ENCODE results near the gene LAMB1.
"Not testable (repeated sequence)": the region's sequence is repeated elsewhere in the genome, so short reads cannot be mapped to it uniquely, and the experiment has no call there.

LAMB1 gene

GRCh38 chr7:107917763-107918651, 85.0 kb downstream of the LAMB1 start:
- DNase-seq (ENCODE audit: low read depth): no peak

DNA sequence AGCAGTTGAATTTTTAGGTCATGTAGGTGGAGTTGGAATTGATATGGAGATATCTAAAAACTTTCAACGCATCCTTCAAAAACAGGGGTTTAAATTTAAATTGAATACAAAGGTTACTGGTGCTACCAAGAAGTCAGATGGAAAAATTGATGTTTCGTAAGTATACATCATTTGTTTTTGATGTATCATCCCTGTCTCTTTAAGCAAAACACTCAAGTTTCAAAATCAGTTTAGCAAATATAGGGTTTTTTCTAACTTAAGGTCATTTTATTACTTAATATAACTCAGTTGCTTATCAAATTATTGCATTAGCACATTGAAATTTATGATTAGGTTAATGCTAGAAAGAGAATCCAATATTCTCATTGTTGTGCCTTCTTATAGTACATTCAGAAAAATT, 87.4 kb downstream of the LAMB1 start:
- no peak for DNase-seq (ENCODE audit: low read depth)

GRCh38 chr7:107914831-107915230, 88.1 kb downstream of the LAMB1 start:
- DNase-seq (ENCODE audit: low read depth): no peak

- DNase-seq (ENCODE audit: low read depth): no peak
Measured at GRCh38 chr7:107913851-107914250, 89.1 kb downstream of the LAMB1 start.

GRCh38 chr7:107911981-107912380, 91.0 kb downstream of the LAMB1 start:
- no peak for DNase-seq (ENCODE audit: low read depth)

DNA sequence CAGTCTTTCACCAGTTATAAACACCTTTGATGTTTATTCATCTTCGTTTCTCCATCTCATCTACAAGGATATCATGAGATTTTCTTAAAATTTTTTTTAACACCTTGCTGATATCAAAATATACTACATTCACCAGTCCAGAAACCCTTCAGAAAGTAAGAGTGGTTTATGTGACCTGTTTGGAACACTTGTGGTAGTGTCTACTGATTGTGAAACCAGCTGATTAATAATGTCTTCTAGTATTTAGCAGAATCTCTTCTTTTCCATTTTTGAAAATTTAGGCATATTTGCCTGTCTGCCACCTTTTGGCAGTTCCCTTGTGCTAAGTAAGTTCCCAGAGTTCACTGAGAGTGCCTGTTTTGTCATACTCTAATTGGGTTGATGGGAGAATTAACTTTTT, 93.5 kb downstream of the LAMB1 start:
- DNase-seq (ENCODE audit: low read depth): no peak

GRCh38 chr7:107907790-107908189, 95.2 kb downstream of the LAMB1 start:
- DNase-seq (ENCODE audit: low read depth): no peak

DNA sequence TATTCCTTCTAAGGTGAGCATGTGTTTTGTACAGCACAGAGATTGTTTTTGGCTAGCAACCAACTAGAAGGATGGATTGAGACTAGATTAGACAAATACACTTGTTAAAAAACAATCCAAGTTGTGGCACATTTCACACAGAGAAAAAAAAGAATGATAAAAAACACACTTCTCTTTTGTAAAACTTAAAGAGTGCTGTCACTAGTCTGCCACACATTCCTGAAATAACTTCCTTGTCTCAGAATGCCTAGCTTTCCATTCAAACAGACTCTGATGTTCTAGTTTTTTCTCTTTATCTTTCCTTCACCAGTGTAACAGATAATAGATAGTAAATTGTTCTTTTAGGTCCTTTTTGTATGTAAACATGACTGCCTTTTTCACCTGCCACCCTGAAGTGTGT, 100.6 kb downstream of the LAMB1 start:
- DNase-seq (ENCODE audit: low read depth): no peak

DNA sequence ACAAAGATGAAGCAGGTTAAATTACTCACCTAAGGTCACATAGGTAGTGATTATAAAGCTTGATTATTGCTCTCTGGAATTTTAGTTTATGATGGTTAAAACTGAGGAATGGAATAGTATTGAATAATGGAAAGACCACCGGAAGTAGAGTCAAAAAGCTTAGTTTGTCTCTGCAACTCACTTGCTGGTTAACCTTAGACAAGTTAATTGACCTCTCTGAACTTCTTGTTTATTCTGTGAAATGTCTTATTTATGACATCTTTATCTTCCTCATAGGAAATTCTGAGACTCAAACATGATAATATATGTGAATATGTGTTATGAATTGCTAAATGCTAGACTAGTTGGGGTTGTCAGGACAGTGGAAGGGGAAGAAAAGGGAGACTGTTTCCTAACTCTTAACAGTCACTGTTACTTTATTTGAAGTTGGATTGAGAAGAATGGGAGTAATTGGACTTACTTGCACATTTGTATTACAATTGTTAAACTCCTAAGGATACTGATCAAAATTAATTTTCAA, 102.4 kb downstream of the LAMB1 start:
- DNase-seq (ENCODE audit: low read depth): no peak

DNA sequence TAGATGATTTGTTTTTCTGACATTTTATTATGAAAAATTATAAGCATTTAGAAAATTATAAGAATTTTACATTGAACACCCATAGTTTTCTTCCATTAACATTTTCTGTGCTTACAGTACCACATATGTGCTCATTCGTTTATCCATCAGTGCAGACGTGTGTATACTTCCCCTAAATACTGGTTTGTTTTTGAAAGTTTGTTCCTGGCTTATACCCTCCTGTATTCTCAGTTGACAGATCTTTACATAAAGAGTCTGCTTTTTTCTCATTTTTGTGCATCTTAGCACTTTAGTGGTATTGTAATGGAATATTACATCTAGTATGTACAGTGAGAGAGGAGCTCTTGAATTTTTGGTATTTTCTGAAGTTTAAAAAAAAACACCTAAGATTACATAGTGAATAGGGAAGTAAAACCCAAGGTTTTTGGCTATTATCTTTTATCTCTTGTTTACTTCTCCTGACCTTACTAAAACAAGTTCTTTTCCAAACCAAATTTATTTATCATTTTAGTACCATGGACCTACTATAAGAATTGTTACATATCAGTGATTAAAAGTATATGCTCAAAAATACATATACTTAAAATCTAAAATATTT, 103.9 kb downstream of the LAMB1 start:
- DNase-seq (ENCODE audit: low read depth): no peak

- DNase-seq (ENCODE audit: low read depth): not testable (repeated sequence)
Measured at GRCh38 chr7:107892367-107892741, 110.6 kb downstream of the LAMB1 start.

DNA sequence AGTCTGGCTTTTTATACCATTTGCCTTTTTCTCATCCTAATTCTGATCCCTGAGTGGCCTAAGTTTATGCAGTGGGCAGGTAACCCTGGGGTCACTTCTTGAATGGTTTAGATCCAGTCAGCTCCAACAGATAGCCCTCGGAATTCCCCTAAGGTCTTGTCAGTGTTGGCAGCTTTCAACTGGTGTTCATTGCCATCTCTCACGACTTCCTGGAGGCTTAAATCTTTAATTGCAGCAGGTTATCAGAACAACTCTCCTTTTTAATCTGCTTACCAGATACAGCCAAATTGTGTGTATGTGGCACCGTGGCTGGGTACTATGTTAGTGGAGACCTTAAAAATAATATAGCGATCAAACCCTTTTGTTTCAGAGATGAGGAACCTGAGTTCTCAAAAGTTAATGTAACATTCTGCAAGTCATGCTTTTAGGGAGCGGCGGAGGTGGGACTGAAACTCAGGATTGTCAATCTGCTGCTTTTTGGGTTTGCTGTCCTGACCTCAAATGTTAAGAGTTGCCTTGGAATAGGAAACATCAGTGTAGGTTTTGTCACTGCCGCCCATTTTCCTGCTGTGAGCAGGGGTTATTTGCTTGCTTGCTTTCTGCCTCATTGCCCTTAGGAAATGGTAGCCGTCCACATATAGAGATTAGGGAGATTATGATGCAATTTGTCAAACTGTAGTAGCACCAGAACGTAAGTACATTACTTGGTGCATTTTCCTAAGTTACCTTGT, 111.2 kb downstream of the LAMB1 start:
- DNase-seq (ENCODE audit: low read depth): no peak

DNA sequence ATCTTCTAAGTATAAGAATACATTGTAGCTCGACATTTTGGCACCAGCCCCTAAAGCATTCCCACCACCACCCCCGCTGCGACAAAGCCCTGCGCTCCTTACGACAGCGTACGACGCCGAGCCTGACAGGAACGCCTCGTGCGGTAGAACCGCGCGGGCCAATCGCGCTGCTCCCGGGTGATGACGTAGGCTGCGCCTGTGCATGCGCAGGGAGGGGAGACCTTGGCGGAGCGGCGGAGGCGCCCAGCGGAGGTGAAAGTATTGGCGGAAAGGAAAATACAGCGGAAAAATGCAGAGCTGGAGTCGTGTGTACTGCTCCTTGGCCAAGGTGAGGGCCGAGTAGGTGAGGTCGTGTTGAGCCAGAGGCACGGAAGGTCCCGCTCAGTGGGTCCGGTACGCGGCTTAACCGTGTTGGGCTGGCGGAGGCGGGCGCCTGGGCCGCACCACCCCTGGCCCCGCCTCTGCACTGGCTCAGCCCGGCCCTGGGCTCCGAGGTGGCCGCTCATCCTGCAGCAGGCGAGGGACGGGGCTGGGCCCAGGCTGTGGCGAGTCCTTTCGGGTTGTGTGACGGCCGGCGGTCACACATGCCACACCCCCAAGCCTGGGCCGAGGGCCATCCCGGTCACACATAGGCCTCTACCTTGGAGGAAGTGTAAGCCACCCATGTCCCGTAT, 111.9 kb downstream of the LAMB1 start, which contains the start of gene DLD:
DLD (plus strand) TSS at position 222 of the 674 bp plus-strand sequence; CDS start at position 290, 68 bp downstream.
- DNase-seq (ENCODE audit: low read depth): peak; percentile 92

- no peak for DNase-seq (ENCODE audit: low read depth)
Measured at GRCh38 chr7:107890493-107890961, 112.4 kb downstream of the LAMB1 start.

DNA sequence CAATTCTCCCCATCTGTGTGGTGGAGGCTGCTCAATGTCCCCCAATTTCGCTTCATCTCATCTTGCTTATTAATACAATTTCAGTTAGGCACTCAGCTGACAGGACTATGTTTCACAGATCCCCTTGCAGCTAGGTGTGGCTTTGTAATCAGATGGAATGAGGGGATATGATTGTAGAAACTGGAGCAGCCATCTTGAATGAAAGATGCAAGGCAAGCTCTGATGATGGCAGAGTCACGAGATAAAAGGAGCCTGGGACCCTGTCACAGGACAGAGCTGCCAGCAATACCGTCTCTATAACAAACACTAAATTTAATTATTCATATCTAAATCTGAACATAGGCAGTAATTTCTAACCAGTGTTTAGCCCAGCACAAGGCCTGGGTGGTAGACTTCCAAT, 113.0 kb downstream of the LAMB1 start:
- DNase-seq (ENCODE audit: low read depth): no peak

DNA sequence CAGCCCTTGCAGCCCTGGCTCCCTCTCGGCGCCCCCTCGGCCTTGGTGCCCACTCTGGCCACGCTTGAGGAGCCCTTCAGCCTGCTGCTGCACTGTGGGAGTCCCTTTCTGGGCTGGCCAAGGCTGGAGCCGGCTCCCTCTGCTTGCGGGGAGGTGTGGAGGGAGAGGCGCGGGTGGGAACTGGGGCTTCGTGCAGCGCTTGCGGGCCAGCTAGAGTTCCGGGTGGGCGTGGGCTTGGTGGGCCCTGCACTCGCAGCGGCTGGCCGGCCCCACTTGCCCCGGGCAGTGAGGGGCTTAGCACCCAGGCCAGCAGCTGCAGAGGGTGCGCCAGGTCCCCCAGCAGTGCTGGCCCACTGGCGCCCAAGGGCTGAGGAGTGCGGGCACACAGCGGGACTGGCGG, 115.1 kb downstream of the LAMB1 start:
- DNase-seq (ENCODE audit: low read depth): not testable (repeated sequence)

GRCh38 chr7:107884066-107884818, 118.7 kb downstream of the LAMB1 start:
- no peak for DNase-seq (ENCODE audit: low read depth)

DNA sequence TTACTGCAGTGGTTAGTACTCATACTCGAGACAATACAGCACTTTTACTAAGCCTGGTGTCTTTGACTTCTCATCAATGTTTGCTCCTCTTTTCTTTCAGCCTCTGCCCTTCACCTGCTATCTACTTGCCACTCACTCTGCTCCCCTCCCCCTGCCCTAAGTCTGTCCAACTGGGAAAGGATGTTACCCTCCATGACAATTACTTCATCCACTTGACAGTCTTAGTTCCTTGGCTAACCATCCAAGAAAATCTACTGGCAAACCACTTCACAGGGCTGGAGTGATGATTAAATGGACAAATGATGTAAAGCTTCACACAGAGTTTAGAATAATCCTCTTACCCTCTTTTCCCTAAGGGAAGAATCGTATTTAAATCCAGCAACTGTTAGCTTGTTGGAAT, 120.2 kb downstream of the LAMB1 start:
- DNase-seq (ENCODE audit: low read depth): no peak

DNA sequence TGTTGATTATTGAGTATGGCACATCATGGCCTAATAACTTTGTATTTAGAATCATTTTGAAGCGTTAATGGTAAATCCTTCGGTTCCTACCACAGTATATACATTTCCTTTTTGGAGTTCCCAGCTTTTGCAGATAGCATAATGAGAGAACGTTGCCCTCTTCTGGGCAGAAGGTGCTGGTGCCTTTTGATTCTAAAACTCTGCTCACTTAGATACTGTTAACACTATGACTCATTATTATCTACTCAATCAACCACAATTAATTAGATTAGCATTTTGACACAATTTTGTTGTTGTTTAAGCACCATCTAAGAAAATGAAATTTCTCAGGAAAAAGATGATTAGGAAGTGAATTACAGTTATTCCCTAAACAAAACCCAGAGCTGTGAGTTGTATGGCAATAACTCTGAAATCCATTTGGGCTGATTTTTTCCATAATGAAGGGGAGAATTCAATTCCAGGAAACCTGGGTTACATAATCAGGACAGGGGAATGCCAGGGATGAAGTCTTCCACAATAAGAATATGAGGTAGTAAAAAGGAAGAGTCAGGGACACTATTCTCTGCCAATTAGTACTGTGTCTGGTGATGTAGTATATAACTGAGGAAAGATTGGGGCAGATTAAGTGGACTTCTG, 123.4 kb downstream of the LAMB1 start:
- DNase-seq (ENCODE audit: low read depth): no peak

GRCh38 chr7:107878636-107879035, 124.3 kb downstream of the LAMB1 start:
- no peak for DNase-seq (ENCODE audit: low read depth)

All from activated T-cell treated with anti-CD3 and anti-CD28 coated beads for 48 hours (primary cell).